Stimulated activated CD4-positive, alpha-beta T cell treated with anti-CD3 and anti-CD28 coated beads, Interleukin-15, amount 100 ng/mL, for 24 hours (primary cell): ENCODE data around the gene ASF1B.

Experiments
- DNase-seq: peaks from one replicate; pipeline ENCODE4 v3.0.0-alpha.2; 2020

Gene ASF1B

DNA sequence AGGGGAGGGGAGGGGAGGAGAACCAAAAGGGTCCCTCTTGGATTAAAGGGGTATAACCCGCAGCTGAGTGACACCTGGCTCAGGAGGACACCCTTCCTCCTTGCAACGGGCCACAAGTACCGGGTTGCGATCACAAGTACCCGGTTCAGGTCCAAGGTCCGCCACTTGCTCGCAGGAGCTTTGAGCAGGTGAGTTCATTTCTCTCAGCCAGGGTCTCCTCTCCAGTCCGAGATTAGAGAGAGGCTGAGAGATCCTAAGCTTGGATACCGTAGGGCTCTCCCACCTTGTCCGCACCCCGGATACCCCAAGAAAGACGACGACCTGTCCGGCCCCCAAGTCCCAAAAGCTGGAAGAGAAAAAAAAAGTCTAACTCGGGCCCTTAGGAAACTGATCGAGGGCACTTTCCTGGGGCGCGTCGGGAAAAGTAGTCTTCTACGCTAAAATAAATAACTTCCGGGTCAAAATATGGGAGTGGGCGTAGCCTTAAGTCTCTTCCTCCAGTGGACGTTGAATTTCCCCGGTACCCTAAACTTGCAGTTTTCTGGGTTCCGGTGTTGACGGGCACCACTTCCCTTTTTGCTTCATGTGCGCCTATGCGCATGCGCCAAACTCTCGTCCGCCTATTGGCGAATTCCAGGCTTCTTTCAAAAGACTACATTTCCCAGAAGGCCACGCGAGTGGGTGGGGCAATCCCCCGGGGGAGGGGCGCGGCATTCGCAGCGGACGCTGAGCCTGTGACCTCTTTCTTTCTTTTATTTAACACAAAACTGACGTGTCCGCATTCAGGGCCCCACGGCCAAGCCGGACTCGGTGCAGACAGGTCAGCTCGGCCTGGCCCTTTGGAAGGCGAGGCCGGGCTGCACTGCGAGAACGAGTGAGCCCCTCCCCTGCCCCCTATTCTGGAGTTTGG is 55.2 kb downstream of the ASF1B start:
- peak; percentile 99 for DNase-seq

DNA sequence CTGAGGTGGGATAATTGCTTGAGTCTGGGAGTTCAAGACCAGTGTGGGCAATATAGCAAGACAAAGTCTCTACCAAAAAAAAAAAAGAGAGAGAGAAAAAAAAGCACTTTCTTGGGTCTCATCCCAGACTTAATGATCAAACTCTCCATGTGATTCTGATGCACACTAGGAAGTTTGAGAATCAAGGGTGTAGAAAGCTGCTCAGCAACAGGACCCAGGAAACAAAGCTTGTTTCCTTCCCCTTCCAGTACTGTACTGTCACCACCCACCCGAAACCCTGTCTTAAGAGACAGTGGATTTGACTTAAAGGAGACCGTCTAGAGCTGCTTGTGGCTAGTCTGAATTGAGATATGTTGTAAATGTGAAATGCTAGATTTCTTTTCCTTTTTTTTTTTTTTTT is 58.0 kb downstream of the ASF1B start:
- no peak for DNase-seq

DNA sequence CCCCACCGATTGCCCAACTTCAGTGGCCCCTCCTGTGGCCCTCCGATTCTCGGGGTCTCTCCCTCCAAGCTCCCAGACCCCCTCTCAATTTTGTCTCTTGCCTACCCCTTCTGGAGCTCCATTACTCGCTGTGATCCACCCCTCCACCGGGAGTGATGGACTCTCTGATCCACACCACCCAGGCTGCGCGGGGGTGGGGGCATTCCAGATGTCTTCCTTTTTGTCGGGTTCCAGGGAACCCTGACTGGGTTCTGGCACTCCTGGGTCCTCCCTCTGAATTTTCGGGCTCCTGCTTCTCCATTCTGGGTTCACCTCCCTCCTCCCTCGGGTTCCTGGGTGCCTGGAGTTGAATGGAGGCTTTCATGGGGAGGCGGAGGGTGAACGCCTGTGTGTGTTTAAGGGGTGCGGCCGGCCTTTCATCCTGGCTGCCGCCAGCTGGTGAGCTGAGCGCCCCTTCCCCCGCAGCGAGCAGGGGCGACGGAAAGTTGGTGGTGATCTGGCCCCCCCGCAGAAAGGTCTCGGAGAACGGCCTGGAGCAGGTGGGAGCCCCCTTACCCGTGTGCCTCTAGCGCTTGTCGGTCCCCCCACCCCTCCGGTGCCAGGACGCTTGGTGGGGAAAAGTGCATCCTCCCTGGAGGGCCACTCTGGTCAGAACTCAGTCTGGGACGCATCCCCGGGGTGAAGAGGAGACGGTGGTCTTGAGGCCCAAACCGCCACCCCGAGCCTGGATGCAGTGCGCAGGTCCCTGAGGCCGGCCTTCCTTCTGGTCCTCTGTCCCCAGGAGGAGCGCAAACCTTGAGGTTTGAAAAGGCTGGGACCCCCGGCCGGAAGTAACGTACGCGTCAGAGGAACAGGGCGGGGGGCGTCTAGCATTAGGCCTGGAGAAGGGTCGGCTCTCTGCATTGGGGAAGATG is 62.2 kb downstream of the ASF1B start:
- DNase-seq = peak; percentile 59

DNA sequence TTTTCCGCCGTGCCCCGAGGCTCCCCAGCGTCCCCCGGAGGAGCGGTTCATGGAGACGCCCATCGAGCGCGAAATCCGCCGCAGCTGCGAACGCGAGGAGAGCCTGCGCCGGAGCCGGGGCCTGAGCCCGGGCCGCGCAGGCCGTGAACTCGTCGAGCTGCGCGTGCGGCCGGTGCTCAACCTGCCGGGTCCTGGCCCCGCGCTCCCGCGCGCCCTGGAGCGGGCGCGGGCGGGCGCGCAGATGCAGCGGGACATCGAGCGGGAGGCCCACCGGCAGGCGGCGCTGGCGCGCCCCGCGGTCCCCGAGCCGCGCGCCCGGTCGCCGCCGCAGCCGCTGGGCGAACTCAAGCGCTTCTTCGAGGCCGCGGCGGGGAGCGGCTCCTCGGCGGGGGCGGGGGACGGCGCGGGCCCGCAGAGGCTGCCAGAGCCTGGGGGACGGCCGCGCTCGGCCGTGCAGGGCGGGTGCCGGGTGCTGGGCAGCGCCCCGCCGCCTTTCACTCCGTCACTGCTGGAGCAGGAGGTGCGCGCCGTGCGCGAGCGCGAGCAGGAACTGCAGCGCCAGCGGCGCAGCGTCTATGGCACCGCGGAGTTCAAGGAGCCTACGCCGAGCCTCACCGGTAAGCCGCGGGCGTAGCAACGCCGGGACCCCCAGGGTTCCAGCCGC is 63.0 kb downstream of the ASF1B start:
- peak; percentile 83 for DNase-seq

DNA sequence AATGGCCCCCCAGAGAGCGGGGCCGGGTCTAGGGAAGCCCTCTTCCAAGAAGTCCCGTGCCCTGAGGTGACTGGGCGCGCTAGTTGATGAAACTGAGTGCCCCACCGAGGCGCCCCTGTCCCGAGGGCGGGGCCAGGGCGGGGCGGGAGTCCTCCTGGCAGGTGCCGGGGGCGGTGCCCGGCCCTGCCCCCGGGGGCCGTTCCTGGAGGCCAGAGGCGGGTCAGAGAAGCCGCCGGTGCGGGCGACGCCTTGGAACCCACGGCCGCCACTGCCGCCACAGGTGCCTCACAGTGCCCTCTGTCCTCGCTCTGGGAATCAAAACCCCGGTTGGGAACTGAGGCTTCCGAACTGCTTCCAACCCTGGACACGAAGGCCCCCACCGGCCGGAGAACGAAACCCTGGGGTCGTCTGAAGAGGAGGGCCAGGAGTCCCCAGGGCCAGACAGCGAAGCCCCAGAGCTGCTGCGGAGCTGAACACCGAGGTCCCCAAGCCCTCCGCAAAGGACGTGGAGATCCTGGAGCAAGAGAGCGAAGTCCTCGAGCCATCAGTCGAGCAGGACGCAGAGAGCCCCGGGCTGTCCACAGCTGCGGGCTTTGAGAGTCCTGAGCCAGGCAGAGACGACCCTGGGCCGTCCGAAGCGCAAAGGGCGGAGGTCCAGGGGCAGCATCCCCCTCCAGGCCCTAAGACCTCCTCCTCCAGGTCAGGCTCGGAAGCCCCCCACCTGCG is 63.7 kb downstream of the ASF1B start, which contains the start of gene MISP3:
TSS of gene MISP3 (plus strand) at position 252 of the 726 bp plus-strand sequence. CDS start 524 bp downstream, outside the sequence.
- DNase-seq = peak; percentile 67

DNA sequence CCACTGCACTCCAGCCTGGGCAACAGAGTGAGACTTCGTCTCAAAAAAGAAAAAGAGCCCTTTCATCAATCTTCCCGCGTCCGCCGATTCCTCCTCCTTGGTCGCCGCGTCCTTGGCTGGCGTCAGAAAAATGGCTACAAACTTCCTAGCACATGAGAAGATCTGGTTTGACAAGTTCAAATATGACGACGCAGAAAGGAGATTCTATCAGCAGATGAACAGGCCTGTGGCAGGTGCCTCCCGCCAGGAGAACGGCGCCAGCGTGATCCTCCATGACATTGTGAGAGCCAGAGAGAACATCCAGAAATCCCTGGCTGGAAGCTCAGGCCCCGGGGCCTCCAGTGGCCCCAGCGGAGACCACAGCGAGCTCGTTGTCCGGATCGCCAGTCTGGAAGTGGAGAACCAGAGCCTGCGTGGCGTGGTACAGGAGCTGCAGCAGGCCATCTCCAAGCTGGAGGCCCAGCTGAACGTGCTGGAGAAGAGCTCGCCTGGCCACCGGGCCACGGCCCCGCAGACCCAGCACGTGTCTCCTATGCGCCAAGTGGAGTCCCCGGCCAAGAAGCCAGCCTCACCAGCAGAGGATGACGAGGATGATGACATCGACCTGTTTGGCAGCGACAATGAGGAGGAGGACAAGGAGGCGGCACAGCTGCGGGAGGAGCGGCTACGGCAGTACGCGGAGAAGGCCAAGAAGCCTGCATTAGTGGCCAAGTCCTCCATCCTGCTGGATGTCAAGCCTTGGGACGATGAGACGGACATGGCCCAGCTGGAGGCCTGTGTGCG is 65.9 kb downstream of the ASF1B start:
- no peak for DNase-seq
